GM19035 (cell line): Measurements from ENCODE around the gene MROH7.

Experiments used
- ATAC-seq: cut with Tn5 transposase; IDR thresholded peaks from one replicate; pipeline ENCODE4 v1.9.1; 2021; ENCODE audit not compliant: unreplicated experiment

Gene MROH7

GRCh38 chr1:54640863-54641836, at the start of gene MROH7:
Gene MROH7, plus strand, starts transcription at chr1:54641786. Its CDS starts 11,141 bp downstream, at chr1:54652927.
- no peak for ATAC-seq

- no peak for ATAC-seq
These were observed 47.9 kb upstream of the MROH7 start for GRCh38 chr1:54593571-54594160.

GRCh38 chr1:54594463-54594862, 47.1 kb upstream of the MROH7 start:
- no peak for ATAC-seq

- no peak for ATAC-seq
These were observed 45.6 kb upstream of the MROH7 start for GRCh38 chr1:54595956-54596498.

- ATAC-seq = no peak
These were observed 44.8 kb upstream of the MROH7 start for GRCh38 chr1:54596756-54597155.

- no peak for ATAC-seq
These were observed 44.0 kb upstream of the MROH7 start for GRCh38 chr1:54597455-54598030.

- no peak for ATAC-seq
These were observed 42.3 kb upstream of the MROH7 start for GRCh38 chr1:54599211-54599823.

- ATAC-seq = no peak
These were observed 40.5 kb upstream of the MROH7 start for GRCh38 chr1:54600947-54601721.

GRCh38 chr1:54601730-54602129, 39.9 kb upstream of the MROH7 start:
- no peak for ATAC-seq

GRCh38 chr1:54602554-54602953, 39.0 kb upstream of the MROH7 start:
- ATAC-seq = no peak

GRCh38 chr1:54603241-54603640, 38.3 kb upstream of the MROH7 start:
- ATAC-seq = no peak

- no peak for ATAC-seq
These were observed 37.5 kb upstream of the MROH7 start for GRCh38 chr1:54604051-54604450.

GRCh38 chr1:54604572-54605370, 36.8 kb upstream of the MROH7 start:
- ATAC-seq = no peak

GRCh38 chr1:54606096-54606989, 35.2 kb upstream of the MROH7 start:
- ATAC-seq = no peak

GRCh38 chr1:54606990-54607325, 34.6 kb upstream of the MROH7 start:
- no peak for ATAC-seq

GRCh38 chr1:54607821-54608565, 33.6 kb upstream of the MROH7 start:
- ATAC-seq = no peak

- ATAC-seq = no peak
These were observed 32.9 kb upstream of the MROH7 start for GRCh38 chr1:54608566-54609230.
